UCSD-AML1 (cell line): ENCODE data around the gene ICOS.

Experiments
- DNase-seq: peaks from one replicate; lab custom pipeline; 2025; ENCODE audit not compliant: unreplicated experiment; lab: John Stamatoyannopoulos, UW

The ICOS gene

DNA sequence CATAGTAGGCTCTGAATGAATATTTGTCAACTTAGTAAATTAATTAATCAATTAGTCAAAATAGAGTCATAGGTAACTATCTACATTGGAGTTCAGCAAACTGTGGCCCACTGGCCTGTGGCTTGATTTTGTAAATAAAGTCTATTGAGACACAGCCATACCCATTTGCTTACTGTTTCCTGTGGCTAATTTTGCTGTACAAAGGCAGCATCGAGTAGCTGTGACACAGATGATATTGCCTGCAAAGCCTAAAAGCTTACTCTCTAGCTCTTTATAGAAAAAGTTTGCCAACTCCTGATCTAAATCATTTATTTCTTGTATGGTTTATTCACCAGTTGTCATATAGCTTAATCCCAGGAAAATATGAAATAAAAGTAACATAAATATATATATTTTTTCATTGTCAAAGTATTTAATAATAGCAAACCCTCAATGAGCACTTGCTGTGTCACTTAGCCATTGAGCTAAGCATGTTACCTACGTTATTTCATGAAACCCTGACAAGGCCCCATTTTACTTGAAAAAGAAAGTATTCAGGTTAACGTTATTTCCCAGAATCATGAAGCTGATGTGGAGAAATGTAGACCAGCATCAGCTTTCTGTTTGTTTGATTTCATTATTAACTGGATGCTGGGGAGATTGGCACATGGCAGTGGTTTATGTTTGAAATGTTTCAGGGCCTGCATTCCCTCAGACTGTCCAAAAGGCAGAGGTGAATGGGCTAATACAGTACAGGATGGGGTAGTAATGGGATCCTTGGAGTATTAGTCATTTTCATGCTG is 69.6 kb downstream of the ICOS start:
- DNase-seq = no peak

DNA sequence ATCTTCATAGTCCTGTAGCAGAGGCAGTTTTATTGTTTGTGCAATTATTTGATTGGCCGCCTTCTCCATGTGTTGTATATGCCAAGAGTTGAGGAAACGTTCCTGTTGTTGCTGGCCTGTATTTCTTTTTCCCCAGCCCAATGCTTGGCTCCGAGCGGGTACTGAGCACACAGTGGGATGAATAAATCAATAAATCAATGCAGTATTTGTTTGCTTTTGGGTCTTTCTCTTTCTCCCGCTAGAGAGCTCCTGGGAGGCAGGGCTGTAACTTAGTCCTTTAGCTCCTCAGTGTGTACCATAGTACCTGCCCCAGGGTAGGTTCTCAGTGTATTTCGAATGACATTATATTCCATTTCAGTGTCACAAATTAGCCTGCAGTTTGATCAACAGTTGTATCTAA is 71.8 kb downstream of the ICOS start:
- DNase-seq = no peak

DNA sequence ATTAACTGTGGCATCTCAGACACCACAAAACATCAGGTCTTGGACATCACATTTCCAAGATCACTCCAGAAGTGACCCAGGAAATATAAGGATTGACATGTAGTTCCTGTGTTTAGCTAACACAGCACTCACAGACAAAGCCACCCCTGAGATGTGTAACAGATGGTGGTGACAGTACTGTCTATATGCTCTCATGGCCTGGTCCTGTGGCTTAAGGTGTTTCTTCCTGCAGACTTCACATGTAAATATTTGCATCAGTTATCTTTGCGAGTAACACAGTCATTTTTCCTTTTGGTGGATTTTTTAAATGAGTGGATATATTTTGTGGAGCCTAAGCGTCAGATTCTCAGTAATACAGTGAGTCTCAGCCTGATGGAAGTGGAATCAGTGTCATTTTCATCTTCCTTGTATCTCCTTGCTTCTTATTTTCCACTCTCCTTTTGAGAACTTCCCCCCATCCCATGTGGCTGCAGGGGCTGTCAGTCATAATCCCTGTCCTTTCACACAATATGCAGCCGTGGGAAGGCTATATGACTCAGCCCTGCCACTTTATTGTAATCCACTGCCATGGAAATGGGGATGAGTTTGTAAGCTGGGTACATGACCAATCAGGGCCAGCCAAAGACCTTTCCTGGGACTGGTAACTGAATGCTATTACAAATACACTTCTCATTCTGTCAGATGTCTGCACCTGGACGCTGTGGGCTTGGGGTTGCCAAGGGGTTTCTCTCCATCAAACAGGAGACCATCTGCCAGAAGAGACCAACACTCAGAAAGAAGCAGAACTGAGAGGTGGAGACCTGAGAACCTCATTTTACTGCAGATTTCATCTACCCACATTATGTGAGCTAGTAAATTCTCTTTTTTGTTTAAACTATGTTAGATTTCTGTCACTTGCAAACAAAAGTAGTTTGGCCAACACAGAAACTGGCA is 74.3 kb downstream of the ICOS start:
- DNase-seq = no peak
